AG10803 (cell line): ENCODE measurements around the gene BRWD1.
A peak's percentile ranks its signal among the peaks of the same experiment; 100 is the strongest.

Source experiments
- DNase-seq: peaks from one replicate; pipeline ENCODE4 v3.0.0; 2010; ENCODE audit warnings: low read depth
- H3K4me3 ChIP-seq: 2 replicates; pipeline ENCODE4 v1.5.1; 2011; ENCODE audit warnings: mild to moderate bottlenecking, low read length, control low read depth
- CTCF ChIP-seq: conservative IDR thresholded peaks from 2 replicates; pipeline ENCODE4 v1.5.1; 2011; ENCODE audit warnings: mild to moderate bottlenecking, low read length, control low read depth, inconsistent platforms

BRWD1 gene

GRCh38 chr21:39318091-39318959 is 4.9 kb upstream of the BRWD1 start:
- no peak for TF ChIP-seq CTCF
- DNase-seq: no peak
- no peak overlapping the region for H3K4me3 ChIP-seq

- H3K4me3 ChIP-seq: no peak overlapping the region
- TF ChIP-seq CTCF: no peak
- DNase-seq: no peak
Observed at GRCh38 chr21:39317134-39318090, 4.0 kb upstream of the BRWD1 start.

DNA sequence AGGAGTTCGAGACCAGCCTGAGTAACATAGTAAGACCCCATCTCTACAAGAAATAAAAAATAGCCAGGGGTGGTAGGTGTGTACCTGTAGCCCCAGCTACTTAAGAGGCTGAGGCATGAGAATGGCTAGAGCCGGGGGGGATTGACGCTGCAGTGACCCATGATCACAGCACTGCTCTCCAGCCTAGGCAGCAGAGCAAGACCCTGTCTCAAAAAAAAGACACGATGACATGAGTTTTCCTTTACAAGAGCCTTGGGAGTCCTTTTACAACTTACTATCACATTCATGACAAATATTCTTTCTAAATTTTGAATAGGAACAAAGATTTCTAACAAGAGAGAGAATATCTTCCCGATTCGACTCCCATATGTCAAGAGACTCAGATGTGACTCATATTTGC is 3.3 kb upstream of the BRWD1 start:
- DNase-seq: no peak
- H3K4me3 ChIP-seq: no peak overlapping the region

DNA sequence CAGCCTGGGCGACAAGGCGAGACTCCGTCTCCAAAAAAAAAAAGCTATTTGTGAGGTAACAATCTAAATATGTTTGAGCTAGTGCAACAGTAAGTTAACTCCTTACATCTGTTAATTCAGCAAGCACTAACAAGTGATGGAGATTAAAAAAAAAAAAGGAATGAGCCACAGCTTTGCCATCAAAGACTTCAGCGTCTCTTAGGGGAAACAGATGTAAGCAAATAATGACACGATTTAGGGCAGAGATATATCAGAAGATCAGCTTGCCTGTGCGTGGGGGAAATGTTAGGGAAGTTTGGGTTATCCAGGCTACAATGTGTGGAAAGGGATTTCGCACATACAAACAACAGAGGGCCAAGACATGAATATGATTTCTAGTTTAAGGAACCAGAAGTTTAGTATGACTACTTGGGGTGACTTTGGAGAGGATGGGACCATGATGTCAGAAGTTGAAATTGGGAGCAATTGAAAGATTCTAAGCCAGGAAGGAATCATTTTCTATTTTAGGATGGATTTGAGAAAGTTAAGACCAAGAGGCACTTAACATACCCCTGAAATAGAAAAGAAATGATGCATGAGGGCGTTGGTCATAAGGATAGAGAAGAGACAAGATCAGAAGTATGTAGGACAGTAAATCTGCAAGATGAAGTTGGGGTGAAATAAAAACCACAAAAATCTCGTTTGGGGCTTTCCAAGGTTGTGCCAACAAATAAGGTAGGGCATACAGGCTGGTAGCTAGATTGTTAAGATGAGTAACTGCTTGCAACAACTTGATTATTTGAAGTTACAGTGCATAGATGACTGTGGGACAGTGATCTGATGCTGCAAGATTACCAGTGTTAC is 2.4 kb upstream of the BRWD1 start:
- H3K4me3 ChIP-seq: no peak overlapping the region
- peak; percentile 20 for DNase-seq
- no peak for TF ChIP-seq CTCF

More for the DNA sequence above, 3.3 kb upstream of the BRWD1 start:
- TF ChIP-seq CTCF: no peak

DNA sequence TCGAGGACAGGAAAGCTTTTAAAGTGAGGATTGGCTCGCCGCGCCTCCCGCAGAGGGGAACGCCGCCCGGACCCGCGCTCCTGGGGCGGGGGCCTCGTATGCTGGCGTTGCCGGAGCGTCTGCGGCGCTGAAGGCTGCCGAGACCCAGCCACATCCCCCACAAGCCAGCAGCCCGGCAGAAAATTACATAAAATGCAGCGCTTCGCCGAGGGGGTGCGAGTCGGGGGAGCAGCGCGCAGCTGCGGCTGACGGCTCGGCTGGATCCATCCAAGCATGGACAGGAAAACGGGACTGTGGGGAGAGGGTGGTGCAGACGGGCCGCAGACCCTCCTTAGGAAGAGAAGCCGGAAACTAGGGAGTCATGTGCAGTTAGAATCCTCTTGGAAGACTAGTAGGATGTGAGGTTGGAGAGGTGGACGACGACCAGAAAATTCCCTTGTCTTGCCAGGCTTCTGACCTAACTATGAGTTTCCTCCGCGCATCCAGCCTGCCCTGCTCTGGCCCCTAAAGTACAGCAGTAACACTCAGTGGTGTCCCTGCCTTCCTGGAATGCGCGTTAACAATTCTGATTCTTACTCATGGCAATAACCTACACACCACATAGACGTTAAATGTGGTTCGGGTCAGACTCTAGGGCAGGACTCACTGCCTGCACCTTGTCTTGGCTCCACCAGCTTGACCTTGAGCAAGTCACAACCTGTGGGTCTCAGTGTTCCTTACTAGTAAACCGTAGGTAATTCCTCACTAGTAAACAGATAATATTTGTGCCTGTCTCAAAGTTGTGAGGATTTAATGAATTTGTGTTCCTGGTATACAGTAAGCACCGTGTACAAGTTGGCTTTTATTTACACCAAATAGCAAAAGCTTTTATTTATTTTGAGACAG is 953 bp upstream of the BRWD1 start:
- no peak for TF ChIP-seq CTCF
- DNase-seq: peak; percentile 80
- peak overlapping the region; percentile 78 for H3K4me3 ChIP-seq
